SH-SY5Y (cell line): Measurements from ENCODE around the gene SERTAD2.

ENCODE experiments used
- GATA2 ChIP-seq: IDR thresholded peaks from 2 replicates; pipeline ENCODE4 v1.6.1; 2011; ENCODE audit warnings: mild to moderate bottlenecking, low read depth, low read length
- GATA3 ChIP-seq: IDR thresholded peaks from 2 replicates; pipeline ENCODE4 v1.6.1; 2011; ENCODE audit warnings: low read depth, mild to moderate bottlenecking, low read length, moderate library complexity

DNA sequence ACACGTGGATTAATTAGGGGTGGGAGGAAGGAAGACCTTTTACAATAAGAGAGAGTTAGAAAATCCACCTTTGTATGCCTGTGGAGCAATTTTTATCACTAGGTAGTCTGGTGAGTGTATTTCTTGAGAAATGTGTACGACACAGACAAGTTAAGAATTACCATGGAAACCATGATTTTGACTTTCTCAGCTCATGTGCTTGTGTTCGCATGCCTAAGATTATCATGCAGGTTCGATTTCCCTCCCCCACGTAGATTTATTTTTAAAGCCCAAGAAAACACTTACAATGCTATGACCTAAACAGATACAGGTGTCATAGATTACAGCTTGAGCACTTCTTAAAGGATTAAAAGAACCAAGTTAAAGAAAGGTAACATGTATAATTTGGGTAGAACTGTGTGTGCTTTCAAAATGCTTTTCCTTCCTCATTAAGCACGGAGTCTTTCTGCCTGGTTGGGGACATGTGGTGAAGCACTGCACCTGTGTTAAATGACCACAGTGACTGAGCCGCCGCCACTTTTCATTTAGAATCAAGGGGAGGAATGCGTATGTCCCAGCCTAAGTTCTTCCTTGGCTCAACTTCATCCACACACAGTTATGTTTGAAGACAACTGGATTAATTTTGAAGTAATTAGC, 16.6 kb downstream of the SERTAD2 start:
- TF ChIP-seq GATA2 (no peak), GATA3 (no peak)
